ENCODE measurements around the gene TECTA. TPM values are rescaled to one million over a fixed set of nuclear protein-coding genes. Genes with fewer than 3 reads are reported as not detected.

Gene TECTA
- total RNA-seq, 4 donors from 2014 or later, result 0.49 to 1.4 (median 0.71) TPM

- TF ChIP-seq, protein P1, sequence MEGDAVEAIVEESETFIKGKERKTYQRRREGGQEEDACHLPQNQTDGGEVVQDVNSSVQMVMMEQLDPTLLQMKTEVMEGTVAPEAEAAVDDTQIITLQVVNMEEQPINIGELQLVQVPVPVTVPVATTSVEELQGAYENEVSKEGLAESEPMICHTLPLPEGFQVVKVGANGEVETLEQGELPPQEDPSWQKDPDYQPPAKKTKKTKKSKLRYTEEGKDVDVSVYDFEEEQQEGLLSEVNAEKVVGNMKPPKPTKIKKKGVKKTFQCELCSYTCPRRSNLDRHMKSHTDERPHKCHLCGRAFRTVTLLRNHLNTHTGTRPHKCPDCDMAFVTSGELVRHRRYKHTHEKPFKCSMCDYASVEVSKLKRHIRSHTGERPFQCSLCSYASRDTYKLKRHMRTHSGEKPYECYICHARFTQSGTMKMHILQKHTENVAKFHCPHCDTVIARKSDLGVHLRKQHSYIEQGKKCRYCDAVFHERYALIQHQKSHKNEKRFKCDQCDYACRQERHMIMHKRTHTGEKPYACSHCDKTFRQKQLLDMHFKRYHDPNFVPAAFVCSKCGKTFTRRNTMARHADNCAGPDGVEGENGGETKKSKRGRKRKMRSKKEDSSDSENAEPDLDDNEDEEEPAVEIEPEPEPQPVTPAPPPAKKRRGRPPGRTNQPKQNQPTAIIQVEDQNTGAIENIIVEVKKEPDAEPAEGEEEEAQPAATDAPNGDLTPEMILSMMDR (IDR thresholded peaks at IDR 0.05; ENCODE audit: low read depth), result no peak
Measured at GRCh38 chr11:121113611-121114010, 12.6 kb downstream of the TECTA start.

DNA sequence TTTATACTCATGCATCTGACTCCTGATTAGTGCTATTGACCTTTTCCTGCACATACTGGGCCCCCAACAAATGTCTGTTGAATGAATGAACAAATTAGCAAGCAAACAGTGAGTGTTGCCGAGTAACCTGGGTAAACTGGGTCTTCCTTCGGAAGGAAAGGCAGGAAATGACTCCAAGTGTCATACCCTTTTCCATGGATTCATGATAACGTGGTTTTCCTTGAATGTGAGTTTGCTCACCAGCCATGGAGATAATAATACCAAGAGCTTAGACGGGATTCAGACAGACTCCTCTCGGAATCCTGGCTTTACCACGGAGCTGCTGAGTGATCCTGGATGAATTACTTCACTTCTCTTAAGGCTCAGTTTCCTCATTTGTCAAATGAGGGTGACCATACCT is 16.7 kb downstream of the TECTA start:
- TF ChIP-seq, protein P1 (IDR thresholded peaks at IDR 0.05; ENCODE audit: low read depth), result no peak

DNA sequence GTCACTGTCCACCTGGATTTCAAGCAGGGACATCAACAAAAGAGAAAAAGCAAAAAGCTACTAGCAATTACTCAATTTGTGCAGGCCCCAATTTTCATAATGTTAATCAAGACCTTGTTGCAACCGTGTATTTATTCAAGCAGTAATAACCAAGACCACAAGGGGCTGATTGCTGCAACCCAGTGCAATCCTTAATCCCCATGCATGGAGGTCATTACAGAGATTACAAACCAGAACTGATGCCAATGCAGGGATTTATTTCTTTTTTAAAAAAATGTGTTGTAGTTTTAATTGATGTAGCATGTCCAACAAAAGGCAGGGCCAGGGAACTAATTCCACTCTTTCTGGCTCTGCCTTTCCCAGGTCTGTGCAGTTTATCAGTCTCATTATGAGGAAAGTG is 18.4 kb downstream of the TECTA start:
- TF ChIP-seq, protein P1 (IDR thresholded peaks at IDR 0.05; ENCODE audit: low read depth), result no peak

- TF ChIP-seq, protein P1 (IDR thresholded peaks at IDR 0.05; ENCODE audit: low read depth), result no peak
Measured at GRCh38 chr11:121122328-121122727, 21.3 kb downstream of the TECTA start.

- TF ChIP-seq, protein P1 (IDR thresholded peaks at IDR 0.05; ENCODE audit: low read depth), result no peak
Measured at GRCh38 chr11:121123496-121124069, 22.5 kb downstream of the TECTA start.

DNA sequence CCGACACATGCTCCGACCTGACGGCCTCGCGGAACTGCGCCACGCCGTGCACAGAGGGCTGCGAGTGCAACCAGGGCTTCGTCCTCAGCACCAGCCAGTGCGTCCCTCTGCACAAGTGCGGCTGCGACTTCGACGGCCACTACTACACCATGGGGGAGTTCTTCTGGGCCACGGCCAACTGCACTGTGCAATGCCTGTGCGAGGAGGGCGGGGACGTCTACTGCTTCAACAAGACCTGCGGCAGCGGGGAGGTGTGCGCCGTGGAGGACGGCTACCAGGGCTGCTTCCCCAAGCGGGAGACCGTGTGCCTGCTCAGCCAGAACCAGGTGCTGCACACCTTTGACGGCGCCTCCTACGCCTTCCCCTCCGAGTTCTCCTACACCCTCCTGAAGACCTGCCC is 26.8 kb downstream of the TECTA start:
- TF ChIP-seq, protein P1 (IDR thresholded peaks at IDR 0.05; ENCODE audit: low read depth), result no peak

GRCh38 chr11:121129362-121130340 is 28.6 kb downstream of the TECTA start:
- TF ChIP-seq, protein P1 (IDR thresholded peaks at IDR 0.05; ENCODE audit: low read depth), result no peak
